ENCODE measurements around the gene ZNF74.
"Not testable (repeated sequence)": the region's sequence is repeated elsewhere in the genome, so short reads cannot be mapped to it uniquely, and the experiment has no call there.

The ZNF74 gene

GRCh38 chr22:20376983-20377382, 17.0 kb upstream of the ZNF74 start:
- FAIRE-seq = not testable (repeated sequence)

- no peak for FAIRE-seq
Measured at GRCh38 chr22:20378110-20378509, 15.8 kb upstream of the ZNF74 start.

- FAIRE-seq = not testable (repeated sequence)
Measured at GRCh38 chr22:20378684-20379083, 15.3 kb upstream of the ZNF74 start.

DNA sequence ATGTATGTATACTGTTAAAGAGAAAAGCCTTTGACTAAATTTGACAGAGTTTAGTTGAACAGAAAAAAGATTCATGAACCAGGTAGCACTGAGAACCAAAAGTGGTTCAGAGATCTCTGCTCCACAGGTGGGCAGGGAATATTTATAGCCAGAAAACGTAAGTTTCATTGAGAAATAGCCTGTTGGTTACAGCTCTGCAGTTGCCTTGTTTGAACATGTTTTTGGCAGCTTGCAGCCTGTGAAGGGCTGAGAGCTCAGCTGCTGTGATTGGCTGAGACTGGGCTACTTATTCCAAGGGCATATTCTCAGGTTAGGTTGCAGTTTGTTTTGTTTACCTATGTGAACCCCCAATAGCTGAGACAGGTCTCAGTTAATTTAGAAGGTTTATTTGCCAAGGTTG, 13.5 kb upstream of the ZNF74 start:
- FAIRE-seq = no peak

GRCh38 chr22:20383538-20383937, 10.4 kb upstream of the ZNF74 start:
- FAIRE-seq = no peak

- no peak for FAIRE-seq
Measured at GRCh38 chr22:20384171-20384570, 9.8 kb upstream of the ZNF74 start.

GRCh38 chr22:20384865-20385264, 9.1 kb upstream of the ZNF74 start:
- FAIRE-seq = no peak

DNA sequence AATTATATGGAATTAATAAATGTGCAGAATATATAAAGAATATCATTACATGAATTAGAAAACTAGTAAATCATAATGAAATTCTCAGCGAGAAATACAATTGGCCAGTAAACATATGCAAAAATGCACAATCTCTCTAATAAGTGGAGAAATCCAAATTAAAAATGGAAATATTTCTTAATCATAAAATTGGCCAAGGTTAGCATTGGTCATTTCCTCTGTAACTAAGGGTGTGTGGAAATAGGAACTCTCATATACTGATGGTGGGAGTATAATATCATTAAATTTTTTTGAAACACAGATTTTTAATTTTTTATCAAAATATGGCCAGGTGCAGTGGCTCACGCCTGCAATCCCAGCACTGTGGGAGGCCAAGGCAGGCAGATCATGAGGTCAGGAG, 7.6 kb upstream of the ZNF74 start:
- peak; percentile 74 for FAIRE-seq

GRCh38 chr22:20386972-20387371, 7.0 kb upstream of the ZNF74 start:
- no peak for FAIRE-seq

DNA sequence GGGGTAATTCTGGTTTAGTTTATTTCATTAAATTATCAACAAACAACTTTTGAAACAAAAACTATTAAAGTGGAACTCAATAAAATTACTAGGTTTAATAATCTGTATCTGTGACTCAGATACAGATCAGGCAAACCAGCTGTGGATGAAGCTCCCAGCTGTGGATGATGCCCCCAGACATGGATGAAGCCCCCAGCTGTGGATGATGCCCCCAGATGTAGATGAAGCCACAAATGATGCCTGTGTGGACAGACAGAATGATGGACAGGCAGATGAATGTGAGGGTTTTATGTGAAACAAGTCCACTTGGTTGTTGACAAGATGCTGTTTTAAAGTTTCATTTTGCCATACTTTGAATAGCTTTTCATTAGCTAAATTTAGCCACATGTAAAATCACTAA, 5.8 kb upstream of the ZNF74 start:
- no peak for FAIRE-seq

DNA sequence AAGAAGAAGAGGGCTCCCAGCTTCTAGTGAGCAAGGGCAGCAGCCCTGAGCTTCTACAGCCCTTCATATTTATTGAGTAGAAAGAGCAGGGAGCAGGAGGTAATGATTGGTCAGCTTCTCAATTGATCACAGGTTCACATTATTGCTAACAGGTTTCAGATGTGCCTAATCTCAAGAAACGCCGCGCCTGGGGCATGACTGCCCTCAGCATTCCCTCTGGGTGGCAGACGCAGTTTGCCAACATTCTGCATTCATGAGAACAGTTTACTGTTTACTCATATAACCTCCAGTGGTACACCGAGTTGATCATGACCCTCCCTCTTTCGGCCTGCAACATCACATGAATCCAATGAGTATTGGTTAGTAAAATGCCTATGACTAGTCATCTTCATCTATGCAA, 4.7 kb upstream of the ZNF74 start:
- FAIRE-seq = no peak

DNA sequence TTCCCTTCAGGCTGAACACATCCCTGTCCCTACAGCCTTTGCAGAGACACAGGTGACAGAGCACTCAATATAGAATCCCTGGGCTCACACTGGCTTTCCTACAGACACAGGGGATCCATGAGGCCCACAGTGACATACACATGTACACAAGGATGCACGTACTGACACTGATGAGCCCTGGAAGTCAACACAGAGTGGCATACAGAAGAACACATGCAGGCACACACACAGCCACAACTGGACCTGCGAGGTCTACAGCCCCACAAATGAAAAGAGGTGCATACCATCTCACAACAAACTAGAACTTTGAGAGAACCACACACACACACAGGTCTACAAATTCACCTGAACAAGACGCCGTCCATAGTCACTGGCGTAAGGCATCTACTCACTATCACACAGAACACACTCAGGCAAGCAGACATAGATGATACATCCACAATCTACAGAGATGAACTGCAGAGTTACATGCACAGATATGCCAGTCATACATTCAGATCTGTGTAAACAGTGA, 3.5 kb upstream of the ZNF74 start:
- no peak for FAIRE-seq

DNA sequence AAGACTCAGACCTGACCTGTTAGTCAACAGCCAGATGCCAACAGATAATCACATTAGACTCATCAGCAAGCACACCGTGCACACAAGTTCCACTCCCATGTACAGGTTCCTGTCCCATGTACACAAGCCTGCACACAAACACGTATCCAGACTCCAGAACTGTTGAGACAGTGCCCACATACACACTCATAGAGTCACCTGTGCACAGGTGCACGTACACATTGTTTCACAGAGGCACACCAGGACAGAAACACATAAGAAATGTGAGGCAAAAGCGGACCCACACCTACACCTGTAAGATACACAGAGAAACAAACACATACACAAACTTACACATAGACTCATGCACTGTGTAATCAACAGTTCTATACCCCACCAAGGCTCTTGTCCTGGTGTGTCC, 2.7 kb upstream of the ZNF74 start:
- no peak for FAIRE-seq

- FAIRE-seq = not testable (repeated sequence)
Measured at GRCh38 chr22:20392365-20392881, 1.5 kb upstream of the ZNF74 start.

GRCh38 chr22:20392983-20393704, 807 bp upstream of the ZNF74 start:
- FAIRE-seq = no peak

DNA sequence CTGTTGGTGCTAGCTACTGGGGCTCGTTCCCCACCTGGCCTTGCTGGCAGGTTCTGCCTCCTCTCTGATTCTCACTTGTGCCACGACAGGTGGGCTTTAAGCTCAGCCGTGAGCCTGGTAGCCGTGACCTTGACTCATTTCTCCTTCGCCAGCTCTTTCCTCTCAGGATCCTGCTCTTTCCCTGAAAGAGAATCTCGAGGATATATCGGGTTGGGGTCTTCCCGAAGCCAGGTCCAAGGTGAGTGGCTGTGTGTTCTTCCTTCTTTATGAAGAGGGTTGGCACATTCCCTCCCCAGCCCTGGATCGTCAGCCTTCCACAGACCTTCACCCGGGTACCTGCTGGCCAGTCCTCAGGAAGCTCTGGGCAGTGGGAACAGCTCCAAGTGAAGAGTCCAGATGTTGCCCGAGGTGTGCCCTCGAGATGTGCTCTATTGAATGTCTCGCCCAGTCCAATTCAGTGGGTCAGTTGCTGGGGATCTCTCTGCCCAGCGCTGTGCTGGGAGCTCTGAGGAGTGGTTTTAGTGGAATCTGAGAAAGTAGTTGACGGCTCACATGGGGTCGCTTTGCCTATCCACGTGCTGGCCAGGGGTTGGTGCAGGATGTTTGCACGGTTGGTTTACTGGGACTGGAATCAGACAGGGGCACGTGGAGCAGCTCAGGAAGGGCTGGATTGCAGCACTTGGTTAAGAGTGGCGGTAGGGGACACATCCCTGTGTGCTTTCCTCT, 1.4 kb downstream of the ZNF74 start:
- FAIRE-seq = no peak

- no peak for FAIRE-seq
Measured at GRCh38 chr22:20395907-20396287, 1.9 kb downstream of the ZNF74 start.

- no peak for FAIRE-seq
Measured at GRCh38 chr22:20396639-20397038, 2.7 kb downstream of the ZNF74 start.

GRCh38 chr22:20397498-20397897, 3.5 kb downstream of the ZNF74 start:
- no peak for FAIRE-seq

DNA sequence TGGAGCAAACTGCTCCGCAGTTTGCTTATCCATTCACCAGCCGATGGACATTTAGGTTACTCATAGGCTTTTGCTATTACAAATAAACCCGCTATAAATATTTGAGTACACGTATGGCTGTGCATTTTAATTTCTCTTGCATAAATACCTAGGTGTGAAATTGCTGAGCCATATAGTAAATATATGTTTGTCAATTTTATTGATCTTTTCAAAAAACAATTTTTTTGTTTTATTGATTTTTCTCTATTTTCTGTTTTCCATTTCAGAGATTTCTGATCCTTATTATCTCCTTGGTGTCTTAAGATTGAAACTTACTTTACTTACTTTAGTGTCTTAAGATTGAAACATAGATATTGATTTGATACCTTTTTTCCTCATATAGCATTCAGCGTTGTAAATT, 4.5 kb downstream of the ZNF74 start:
- no peak for FAIRE-seq

DNA sequence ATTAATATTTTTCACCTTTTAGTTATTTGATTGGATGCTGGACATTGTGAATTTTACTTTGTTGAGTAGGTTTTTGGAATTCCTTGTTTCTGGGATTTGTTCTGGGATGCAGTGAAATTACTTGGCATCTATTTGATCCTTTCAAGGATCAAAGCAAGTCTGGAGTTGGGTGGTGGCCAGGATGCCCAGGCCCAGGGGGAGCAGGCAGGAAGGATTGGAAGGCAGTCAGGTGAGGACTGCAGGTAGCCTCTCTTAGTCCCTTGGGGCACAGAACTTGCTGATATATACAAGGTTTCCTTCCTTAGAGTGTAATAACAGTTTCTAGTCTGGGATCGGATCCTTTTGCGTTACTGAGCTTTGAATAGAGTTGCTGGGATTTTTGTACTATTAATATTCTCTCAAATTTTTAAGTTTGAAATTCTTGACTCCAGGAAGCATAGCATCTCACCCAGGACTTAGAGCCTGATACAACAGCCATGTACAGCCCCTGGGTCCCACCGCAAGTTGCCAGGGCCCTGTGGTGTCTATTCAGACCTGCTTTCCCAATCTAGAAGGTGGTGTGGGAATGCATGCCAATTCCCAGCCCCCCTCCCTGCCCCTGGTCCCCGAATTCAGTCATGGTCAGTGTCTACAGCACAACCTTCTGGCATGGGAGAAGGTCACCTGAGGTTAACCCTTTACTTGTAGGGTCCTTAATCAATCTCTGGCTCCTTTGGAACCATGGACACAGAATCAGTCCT, 6.1 kb downstream of the ZNF74 start:
- no peak for FAIRE-seq

DNA sequence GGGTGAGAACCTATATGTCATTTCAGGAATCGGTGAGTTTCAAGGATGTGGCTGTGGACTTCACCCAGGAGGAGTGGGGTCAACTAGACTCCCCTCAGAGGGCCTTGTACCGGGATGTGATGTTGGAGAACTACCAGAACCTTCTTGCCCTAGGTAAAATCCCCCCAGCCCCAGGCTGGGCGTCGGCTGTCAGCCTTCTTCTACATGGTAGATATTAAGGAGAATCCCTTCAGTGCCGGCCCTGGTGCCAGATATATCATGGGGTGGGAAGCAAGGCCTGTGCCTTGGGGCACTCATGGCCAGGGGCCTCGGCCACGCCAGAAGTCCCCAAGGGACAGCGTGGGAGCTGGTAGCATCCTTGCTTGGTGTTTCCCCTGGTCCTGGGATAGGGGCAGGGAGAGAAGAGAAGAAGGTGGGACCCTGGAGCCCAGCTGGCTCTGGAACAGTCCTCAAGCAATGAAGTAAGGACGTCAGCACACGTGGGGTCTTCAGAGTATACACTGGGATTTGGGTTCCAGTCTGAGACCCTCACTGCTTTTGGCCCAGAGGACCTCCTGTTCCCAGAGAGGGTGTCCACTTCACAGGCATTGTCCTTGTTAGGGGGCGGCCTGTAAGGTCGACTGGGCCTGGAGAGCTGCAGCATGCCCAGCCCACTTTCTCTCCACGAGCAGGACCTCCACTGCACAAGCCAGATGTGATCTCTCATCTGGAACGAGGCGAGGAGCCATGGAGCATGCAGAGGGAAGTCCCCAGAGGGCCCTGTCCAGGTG, 6.8 kb downstream of the ZNF74 start:
- FAIRE-seq = no peak
